ENCODE data around the gene MGST3. TPM values are rescaled to one million over a fixed set of nuclear protein-coding genes. Genes with fewer than 3 reads are reported as not detected.
"Not testable (repeated sequence)": the region's sequence is repeated elsewhere in the genome, so short reads cannot be mapped to it uniquely, and the experiment has no call there.

Gene MGST3
- 281 TPM for total RNA-seq

DNA sequence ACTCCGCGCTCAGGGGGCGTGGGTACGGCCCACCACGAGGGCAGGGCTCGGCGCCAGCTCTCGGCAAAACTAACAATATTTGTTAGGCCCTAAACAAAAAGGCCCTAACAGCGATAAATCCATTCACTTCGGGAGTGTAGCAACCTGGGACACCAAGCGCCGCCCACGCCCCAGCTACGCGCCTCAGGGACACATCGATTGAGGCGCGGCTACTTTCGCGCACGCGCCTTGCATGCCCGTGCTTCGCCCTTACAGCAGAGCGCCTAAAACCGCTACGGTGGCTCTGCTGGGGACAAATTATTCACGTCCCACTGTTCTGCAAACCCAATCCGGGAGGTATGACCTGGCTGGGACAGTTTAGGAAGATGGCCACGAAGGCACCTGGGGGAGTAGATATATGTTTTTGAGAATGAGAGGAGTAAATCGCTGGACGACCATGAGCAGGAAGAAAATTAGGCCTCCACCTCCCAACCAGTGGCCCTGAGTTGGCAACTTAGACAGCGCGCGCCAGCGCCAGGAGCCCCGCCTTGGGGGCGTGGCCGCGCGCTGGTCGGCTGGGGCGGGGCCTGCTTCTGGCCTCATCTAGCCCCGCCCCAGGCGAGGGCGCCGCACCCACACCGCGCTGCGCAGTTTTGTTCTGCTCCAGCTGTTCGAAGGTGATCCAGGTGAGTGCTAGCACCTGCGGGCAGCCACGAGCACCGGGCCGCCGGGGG is at the start of gene MGST3:
TSS of gene MGST3 (plus strand) at position 606 of the 713 bp plus-strand sequence. CDS start 18,614 bp downstream, outside the sequence.
- DNase-seq (ENCODE audit: low spot score): peak; percentile 97

DNA sequence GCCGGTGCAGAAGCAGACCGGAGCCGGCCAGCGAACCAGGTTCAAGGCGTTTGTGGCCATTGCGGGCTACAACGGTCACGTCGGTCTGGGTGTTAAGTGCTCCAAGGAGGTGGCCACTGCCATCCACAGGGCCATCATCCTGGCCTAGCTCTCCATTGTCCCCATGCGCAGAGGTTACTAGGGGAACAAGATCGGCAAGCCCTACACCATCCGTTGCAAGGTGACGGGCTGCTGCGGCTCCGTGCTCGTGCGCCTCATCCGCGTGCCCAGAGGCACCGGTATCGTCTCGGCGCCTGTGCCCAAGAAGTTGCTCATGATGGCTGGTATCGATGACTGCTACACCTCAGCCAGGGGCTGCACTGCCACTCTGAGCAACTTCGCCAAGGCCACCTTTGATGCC is 49.1 kb upstream of the MGST3 start:
- no peak for DNase-seq (ENCODE audit: low spot score)

DNA sequence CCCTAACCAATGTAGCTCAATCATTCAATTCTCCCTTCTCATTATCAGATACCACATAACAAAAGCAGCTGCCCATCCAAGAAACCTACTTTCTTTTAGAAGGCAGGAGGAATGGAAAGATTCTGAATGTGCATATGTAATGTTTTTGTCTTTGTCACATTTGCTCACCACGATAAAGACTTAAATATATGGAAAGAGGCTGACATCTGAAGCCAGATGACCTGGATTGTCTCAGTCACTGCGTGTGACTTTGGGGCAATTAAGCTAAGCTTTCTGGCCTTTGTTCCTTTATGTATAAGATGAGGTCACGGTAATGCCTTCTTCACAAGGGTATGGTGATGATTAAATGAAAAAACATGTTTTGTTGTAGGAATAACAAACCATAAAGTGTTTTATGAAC is 44.6 kb upstream of the MGST3 start:
- DNase-seq (ENCODE audit: low spot score): no peak

DNA sequence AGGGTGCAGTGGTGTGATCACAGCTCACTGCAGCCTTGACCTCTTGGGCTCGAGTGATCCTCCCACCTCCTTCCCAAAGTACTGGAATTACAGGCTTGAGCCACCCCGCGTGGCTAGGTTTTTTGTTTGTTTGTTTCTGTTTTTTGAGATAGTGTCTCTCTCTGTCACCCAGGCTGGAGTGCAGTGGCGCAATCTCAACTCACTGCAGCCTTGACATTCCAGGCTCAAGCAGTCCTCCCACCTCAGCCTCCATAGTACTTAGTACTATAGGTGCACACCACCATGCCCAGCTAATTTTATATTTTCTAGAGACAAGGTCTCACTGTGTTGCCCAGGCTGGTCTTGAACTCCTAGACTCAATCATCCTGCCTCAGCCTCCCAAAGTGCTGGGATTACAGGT is 39.6 kb upstream of the MGST3 start:
- DNase-seq (ENCODE audit: low spot score): not testable (repeated sequence)

DNA sequence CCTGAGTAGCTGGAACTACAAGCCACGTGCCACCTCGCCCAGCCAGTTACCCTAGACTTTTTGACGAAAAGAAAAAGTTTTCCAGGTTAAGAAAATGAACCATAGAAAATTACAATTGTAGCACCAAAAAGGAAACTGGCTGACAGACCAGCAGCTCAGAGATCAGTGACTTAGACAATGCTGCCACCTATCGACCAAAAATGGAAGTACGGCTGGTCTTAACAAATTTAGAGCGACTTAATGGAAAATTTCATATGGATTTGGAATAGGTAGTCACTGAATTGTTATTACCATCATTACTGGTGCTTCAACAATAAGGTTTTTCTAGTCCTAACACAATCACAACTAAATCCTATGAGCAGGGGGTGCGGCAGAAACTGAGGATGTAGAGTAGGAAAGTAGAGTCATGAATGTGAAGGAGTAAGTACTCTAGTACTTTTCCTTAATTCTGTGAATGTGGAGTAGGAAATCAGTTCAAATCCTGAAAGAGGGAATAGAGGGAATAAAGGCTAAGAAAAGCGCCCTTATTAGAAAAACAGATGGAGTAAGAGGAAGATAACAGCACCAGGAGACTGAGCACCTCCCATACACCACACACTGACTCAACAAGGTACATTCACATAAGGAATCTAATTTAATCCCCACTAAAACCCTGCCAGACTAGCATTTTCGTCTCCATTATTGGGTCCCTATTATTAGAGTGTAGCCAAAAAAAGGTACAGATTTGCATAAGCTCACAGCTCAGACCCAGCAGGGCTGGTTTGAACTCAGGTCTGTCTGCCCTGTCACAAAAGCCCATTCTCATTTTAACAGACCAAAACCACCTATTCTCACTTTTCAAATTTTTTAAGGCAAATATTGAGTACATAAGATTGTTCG is 37.9 kb upstream of the MGST3 start:
- DNase-seq (ENCODE audit: low spot score): peak; percentile 77

DNA sequence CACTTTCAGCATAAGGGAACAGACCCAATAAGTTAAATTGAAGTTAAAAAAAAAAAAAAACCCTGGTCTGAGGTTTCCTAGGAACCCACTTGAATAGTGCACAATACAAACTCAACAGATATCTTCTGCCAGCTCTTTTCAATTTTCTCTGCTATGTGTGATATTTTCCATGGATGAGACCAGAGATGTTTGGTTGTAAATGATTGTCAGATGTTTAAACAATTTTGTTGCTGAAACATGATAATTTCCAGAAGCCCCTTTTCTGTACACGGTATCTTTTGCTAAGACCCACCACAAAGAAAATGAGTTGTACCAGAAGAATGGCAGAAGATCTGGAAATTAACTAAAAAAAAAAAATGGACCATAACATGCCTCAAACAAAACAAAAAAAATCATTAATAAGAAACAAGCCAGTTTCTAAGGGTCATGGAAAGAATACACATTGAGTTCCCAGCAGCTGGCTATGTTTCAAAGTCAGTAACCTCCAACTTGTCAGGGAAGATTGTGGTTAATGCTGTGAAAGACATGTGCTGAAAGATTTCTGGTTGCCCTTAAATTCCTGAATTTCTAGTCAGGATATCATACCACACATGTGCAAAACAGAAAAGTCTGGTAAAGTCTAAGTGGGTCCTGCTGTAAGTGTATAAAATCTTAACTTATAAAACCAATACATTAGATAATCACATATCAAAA is 35.6 kb upstream of the MGST3 start:
- DNase-seq (ENCODE audit: low spot score): no peak

DNA sequence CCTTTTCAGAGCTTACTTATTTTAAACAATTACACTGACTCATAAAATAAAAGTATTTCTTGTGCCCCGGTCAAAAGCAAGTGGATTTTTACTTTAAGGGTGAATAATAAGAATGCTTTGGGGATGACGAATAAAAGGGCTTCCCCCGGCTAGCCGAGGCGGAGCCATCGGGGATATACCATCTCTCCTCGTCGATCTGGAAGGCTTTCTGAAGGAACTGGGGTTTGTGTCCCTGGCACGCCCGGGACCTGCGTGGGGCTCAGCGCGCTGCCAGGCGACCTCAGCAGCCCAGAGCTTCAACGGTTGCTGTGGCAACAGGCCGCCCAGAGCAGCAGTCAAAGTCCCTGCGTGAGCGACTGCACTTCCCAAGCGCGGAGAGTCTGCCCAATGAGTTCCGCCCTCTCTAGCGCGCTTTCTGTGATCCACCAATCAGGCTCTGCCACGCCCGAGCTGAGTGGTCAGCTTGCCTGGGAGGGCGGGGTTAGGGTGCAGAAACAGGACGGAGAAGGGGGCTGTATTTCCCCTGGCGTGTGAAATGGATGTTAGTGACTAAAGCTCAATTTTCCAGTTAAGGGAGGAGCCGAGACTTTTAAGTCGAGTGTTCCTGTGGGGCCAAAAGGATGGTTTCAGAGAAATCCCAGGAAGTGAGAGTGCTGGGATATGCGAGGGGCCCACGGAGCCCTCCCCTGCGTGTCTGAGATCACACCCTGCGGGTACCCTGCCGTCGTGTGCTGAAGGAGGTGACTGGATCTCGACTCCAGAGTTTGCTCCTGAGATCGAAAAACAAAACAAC is 33.0 kb upstream of the MGST3 start:
- peak; percentile 97 for DNase-seq (ENCODE audit: low spot score)

DNA sequence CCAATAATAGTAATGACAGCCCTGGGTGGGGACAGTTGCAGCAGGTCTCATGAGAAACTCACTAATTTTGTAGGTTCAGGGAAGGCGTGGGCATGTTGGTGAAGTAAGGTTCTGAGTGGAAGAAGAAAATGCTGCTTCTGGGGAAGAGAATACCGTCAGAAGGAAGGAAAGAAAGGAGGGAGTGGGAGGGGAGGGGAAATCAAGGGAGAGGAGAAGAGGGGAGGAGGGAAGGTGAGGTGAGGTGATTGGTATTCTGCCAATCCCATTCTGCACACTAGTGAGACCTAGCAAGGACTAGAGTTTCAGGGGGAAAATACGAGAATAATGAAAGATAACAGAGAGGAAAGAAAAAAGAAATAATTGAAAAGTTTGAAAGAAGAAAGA is 32.4 kb upstream of the MGST3 start:
- no peak for DNase-seq (ENCODE audit: low spot score)

DNA sequence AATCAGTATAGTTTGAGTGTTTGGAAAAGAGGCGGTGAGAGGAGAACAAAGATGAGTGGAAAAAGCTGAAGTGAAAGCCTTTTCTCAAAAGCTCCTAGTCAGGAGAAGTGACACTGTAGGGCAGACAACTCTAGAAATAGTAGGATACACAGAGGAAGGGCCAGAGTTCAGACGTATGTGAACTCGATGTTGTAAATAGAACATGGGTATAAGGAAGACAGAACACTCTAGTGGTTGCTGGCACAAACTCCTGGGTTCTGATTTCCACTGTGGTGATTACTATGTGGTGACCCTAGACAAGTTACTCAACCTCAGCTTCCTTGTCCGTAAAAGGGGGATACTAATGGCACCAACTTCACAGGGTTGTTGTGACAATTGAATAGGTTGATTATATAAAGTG is 30.2 kb upstream of the MGST3 start:
- peak; percentile 12 for DNase-seq (ENCODE audit: low spot score)

DNA sequence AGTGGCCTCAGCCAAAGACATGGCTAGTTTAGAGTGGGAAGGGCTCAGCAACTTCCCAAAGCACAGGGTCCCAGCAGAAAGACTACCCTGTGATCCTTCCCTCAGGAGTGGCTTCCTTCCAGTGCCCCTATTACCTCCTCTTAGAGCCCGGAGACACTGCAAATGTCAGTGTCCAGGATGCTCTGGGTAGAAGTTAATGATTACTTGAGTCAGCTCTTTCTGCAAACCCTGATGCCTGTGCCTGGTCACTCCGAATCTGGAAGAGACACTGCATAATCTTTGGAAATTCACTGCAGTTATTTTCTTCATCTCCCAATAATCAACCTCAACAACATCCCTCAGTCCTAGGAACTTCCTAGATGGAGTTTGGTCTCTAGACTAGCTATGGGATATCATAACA is 27.2 kb upstream of the MGST3 start:
- no peak for DNase-seq (ENCODE audit: low spot score)

DNA sequence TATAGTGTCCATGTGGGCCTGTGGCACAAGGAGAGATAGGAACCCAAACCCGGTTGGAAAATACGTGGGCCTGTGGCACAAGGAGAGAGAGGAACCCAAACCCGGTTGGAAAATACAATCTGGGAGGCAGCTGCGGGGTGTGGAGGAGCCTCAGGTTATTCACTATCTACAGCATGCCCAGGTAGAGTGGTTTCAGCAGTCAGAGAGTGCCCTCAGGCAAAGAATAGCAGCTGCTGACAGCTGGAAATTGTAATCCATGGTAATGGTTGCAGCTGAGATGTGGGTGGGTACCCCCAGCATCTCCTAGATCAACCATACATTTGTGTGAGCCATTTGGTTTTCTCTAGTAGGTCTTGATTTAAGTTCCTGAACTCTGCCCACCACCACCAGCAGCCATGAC is 25.8 kb upstream of the MGST3 start:
- no peak for DNase-seq (ENCODE audit: low spot score)

DNA sequence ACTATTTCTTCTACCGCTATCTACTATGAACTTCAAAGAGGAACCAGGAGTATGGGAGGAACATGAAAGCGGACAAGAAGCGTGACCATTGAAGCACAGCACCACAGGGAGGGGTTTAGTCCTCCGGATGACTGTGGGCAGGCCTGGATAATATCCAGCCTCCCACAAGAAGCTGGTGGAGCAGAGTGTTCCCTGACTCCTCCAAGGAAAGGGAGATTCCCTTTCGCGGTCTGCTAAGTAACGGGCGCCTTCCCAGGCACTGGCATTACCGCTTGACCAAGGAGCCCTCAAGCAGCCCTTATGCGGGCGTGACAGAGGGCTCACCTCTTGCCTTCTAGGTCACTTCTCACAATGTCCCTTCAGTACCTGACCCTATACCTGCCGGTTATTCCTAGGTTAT is 24.4 kb upstream of the MGST3 start:
- not testable (repeated sequence) for DNase-seq (ENCODE audit: low spot score)

DNA sequence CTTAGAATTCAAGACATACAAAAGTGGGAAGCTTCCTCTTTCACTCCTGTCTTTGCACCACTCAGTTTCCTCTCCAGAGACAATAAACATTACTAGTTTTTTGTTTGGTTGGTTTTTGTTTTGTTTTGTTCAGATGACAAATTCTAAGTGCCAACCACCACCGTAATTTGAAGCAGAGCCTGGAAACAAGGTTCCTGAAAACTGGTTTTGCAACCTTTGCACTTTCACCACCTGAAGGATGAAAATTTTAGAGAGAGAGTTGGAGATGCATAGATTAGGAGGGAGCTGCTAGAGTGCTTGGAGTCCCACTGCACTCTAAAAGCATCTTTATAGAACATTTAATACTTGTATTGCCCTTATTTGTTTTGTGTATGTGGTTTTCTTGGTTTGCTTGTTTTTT is 20.2 kb upstream of the MGST3 start:
- no peak for DNase-seq (ENCODE audit: low spot score)

DNA sequence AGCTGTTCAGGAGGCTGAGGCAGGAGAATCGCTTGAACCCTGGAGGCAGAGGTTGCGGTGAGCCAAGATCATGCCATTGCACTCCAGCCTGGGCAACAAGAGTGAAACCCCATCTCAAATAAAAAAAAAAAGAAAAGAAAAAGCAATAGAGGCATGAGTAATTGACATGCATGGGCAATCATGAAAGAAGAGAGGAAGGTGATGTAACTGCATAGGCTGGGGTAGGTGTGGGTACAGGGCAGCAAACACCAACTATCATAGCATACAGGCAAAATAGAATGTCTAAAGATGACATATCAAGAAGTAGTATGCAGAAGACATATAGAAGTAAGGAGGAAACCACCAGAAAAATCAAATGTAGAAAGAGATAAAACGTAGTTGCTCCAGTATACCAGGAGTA is 19.0 kb upstream of the MGST3 start:
- DNase-seq (ENCODE audit: low spot score): no peak

DNA sequence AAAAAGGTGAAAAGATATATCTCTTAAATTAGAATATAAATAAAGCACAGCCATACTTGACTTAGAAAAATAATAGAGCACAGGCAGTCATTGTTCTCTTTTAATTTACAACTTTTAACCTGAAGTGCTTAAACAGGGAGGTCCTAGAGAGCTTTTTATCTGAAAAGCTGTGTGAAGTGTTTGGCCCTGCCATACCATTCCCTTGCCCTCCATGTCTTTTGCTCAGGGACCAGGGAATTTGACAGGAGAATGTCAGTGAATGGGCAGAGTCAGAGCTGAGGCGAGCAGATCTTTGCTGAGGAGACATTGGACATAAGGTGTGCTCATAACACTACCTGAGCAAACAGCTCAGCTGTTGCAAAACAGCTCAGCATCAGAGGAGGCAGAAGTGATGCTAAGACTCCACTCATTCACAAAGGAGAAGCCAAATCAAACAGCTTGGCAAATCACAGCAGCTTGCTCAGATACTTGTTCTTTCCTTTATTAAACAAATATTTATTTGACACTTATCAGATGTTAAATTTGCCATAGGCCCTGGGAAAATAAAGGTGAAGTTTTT is 14.9 kb upstream of the MGST3 start:
- DNase-seq (ENCODE audit: low spot score): no peak

DNA sequence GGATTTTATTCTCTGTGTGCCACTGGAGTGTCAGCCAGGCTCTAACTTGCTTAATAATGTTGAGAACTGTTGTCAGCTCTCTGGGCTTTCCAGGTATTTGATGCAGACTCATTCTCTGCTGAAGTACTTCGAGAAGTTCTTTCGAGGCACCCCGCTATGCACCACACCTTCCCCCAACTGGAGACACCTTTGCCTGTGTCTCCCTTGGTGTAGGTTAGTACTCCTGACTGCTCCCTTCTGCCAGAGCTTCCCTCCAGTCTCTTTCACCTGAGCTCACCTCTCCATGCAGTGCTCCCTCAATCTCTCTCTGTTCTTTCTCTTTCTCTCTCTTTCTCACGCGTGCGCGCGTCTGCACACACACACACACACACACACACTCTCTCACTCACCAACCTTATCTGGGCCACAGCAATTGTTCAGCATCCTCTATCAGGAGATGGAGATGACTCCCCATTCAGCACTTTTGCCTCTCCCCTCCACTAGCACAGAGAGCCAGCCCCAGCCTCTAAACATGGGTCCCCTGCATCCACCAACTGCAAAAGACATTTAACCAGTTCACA is 14.0 kb upstream of the MGST3 start:
- no peak for DNase-seq (ENCODE audit: low spot score)

DNA sequence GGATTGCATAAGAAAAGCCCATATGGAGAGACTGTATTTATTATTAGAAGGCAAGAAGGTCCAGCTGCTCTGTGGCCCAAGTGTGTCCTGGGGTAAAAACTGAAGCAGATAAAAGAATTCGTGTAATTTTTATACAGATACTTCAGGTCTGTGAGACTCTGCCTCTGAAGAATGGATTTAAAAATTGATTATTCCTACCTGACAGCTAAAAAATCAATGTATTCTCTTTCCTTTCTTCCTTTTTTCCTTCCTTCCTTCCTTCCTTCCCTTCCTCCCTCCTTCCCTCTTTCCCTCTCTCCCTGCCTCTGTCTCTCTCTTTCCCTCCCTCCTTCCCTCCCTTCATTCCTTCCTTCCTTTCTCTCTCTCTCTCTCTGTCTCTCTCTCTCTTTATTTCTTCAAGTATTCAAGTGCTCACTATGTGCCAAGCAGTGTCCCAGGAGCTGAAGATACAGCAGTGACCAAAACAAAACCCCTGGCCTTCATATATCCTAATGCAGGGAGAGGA is 11.3 kb upstream of the MGST3 start:
- DNase-seq (ENCODE audit: low spot score): no peak

DNA sequence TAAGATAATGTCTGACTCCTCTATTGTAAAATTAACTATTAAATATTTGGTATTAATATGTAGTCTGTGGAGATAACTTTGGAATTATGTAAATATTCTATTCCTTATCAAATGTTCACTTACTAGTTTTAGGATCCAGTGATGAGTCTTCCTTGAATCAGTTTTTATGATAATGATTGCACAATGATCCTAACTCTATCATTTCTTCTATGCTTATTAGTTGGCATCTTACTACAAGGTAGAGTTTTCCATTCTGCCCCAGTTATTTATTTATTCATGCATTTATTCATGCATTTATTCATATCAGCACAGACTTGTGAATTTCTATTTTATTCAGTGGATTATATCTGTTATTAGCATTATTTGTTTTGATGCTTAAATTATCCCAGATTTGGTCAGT is 7.4 kb upstream of the MGST3 start:
- DNase-seq (ENCODE audit: low spot score): no peak

DNA sequence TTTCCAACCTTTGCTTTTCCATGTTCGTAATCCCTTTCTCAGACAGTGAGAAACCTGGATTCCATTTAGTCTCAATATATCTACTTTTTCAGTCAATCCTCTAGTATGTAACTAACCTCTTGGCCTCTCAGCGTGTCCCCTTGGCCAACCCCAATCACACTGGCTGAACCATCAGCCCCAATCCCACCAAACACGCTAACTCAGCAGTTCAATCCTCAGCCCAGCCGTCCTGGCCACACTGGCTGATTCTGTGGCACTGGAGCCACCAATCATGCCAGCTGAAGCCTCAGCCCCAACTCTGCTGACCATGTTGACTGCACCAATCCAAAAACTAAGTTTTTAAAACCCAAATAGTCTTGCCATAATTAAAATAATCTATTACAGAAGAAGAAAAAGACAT is 6.6 kb upstream of the MGST3 start:
- no peak for DNase-seq (ENCODE audit: low spot score)

DNA sequence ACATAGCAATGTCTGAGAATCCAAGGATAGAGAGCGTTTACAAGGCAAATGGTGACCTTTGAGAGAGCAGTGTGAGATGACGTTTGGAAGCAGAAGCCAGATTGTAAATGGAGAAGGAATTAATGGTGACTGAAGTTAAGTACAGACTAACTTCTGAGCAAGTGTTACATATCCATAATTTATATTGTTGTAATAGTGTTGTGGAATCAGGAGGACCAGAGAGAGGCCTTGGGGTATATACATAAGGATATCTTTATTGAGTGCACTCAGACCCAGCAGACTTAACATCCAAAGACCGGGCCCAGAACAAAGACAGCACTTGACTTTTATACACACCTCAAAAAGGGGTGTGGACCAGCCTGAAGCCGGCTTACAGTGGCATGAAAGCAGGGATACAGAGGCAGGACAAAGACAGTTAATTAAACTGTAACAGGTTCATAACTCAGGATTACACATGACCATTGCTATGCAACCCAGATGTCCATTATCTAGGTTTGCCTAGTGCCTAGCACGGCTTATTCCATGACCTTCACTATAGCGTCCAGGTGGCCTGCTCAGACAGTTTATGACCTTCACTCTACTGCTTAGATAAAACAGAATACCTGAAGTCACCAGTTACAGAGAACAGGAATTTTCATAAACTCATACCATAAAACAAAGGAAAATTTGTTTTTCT is 2.7 kb upstream of the MGST3 start:
- DNase-seq (ENCODE audit: low spot score): no peak

All from mucosa of gallbladder (tissue), 1 donor.